Upper lobe of left lung (tissue), 6 donors: ENCODE measurements around the gene SF3A1. TPM values are rescaled to one million over a fixed set of nuclear protein-coding genes. Genes with fewer than 3 reads are reported as not detected.

ENCODE experiments used
- ATAC-seq, 2 donors: fragments of 200-7000 bp; cut with Tn5 transposase; one replicate each; pipeline ENCODE4 v1.9.1; 2022; ENCODE audit warnings: mild to moderate bottlenecking in 2 of 2, moderate library complexity in 2 of 2; ENCODE audit not compliant: low FRiP score in 2 of 2
- DNase-seq, 2 donors: peaks; one replicate each; pipeline ENCODE4 v3.0.0-alpha.2; 2019 to 2020
- H3K27ac ChIP-seq, 4 donors: fragments of 200-600 bp; sonication (generic); one replicate each; pipeline ENCODE4 v1.5.1; 2016 to 2019
- H3K27me3 ChIP-seq, 4 donors: fragments of 200-600 bp; sonication (generic); one replicate each; pipeline ENCODE4 v1.5.1; 2017 to 2019
- H3K36me3 ChIP-seq, 4 donors: fragments of 200-600 bp; sonication (generic); one replicate each; pipeline ENCODE4 v1.5.1; 2016 to 2019
- H3K4me1 ChIP-seq, 4 donors: fragments of 200-600 bp; sonication (generic); one replicate each; pipeline ENCODE4 v1.5.1; 2018 to 2019
- H3K4me3 ChIP-seq, 4 donors: fragments of 200-600 bp; sonication (generic); one replicate each; pipeline ENCODE4 v1.5.1; 2017 to 2019; ENCODE audit warnings: mild to moderate bottlenecking in 2 of 4, moderate library complexity in 1 of 4
- H3K9me3 ChIP-seq, 4 donors: fragments of 200-600 bp; sonication (generic); one replicate each; pipeline ENCODE4 v1.5.1; 2018 to 2019
- CTCF ChIP-seq, 6 experiments: fragments of 450-650 bp in 4 of 6; fragments of 200-600 bp in 2 of 6; sonication (generic) in 2 of 6; IDR thresholded peaks; one replicate each; pipeline ENCODE4 v1.5.1; 2016 to 2019; ENCODE audit warnings: antibody characterized with exemption in 6 of 6
- EP300 ChIP-seq, 4 donors: sonication (generic); formaldehyde crosslinking; IDR thresholded peaks; one replicate each; pipeline ENCODE4 v1.5.1; 2017; ENCODE audit warnings: antibody characterized with exemption in 4 of 4, control low read depth in 2 of 4
- POLR2A ChIP-seq, 4 donors: fragments of 450-650 bp; IDR thresholded peaks; one replicate each; pipeline ENCODE4 v1.5.1; 2016 to 2017; ENCODE audit warnings: antibody characterized with exemption in 4 of 4, mild to moderate bottlenecking in 2 of 4
- POLR2AphosphoS5 ChIP-seq, 2 donors: sonication (generic); formaldehyde crosslinking; IDR thresholded peaks; one replicate each; pipeline ENCODE4 v1.5.1; 2017; ENCODE audit warnings: antibody characterized with exemption in 2 of 2
- WGBS, 2 donors: methylation state at CpG; one replicate each; pipeline ENCODE4 v1.1.5; 2017 to 2018; 5-methylcytosine and 5-hydroxymethylcytosine counted together
- total RNA-seq, 6 donors: library from RNA; depleted of rRNA in 4 of 6; stranded (reverse); fragments of >200 nt in 4 of 6; gene quantifications; one replicate each; pipeline versions ENCODE4 v1.1.0 to v1.2.1, GENCODE V29; 2016 to 2021
- donor health status: DM: no; HTN: no; CAD: no; lungs with moderate emphysema.
- donor health status: DM: no; HTN: yes; CAD: no; lungs with severe emphysema.

Gene SF3A1
- total RNA-seq, 6 donors from 2014 or later: 89.1 to 204 (median 138) TPM

DNA sequence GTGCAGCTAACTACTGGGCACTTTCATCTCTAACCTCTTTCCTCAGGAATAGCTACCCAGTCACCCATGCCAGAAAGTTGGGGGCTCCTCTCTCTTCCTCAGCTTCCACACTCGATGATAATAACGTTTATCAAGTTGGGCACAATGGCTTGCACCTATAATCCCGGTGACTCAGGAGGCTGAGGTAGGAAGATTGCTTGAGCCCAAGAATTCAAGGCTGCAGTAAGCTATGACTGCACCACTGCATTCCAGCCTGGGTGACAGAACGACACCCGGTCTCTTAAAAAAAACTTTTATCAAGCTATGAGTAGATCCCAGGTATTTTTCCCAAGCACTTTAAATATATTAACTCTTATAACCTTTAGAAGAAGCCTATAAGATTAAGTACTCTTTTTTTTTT lies 2.0 kb downstream of the SF3A1 start:
- no peak for ATAC-seq
- peaks cover 30 to 51% (median 38%) of the 10 kb centered on the region in 4 donors for H3K4me1 ChIP-seq
- no peaks in the 10 kb centered on the region for H3K9me3 ChIP-seq
- TF ChIP-seq POLR2A (IDR thresholded peaks at IDR 0.05) (no peak), POLR2AphosphoS5 (IDR thresholded peaks at IDR 0.05) (no peak)
- peaks cover 10 to 38% (median 31%) of the 10 kb centered on the region in 4 donors for H3K36me3 ChIP-seq
- DNase-seq: no peak
- peak overlapping the region in 3 of 4 donors; percentile 23 to 98 (median 48) for H3K27ac ChIP-seq
- peak overlapping the region in 1 of 4 donors; percentile 80 for H3K4me3 ChIP-seq
- 64 to 65% methylated on average over 5 of the region's 5 CpGs for WGBS, 2 donors
- H3K27me3 ChIP-seq: no peaks in the 10 kb centered on the region

- Histone ChIP-seq H3K4me3 (no peak overlapping the region), H3K27me3 (no peaks in the 10 kb centered on the region), H3K4me1 (peaks cover 29 to 55% (median 35%) of the 10 kb centered on the region in 4 donors), H3K9me3 (no peaks in the 10 kb centered on the region), H3K27ac (peak overlapping the region in 1 of 4 donors; percentile 44), H3K36me3 (peaks cover 10 to 70% (median 61%) of the 10 kb centered on the region in 4 donors)
- TF ChIP-seq CTCF (IDR thresholded peaks at IDR 0.05): no peak
- TF ChIP-seq POLR2AphosphoS5 (IDR thresholded peaks at IDR 0.05): no peak
- no peak for TF ChIP-seq POLR2A (IDR thresholded peaks at IDR 0.05)
- no peak for TF ChIP-seq EP300 (IDR thresholded peaks at IDR 0.05)
- no peak for ATAC-seq
- DNase-seq: no peak
- WGBS, 2 donors: 97 to 98% methylated on average over 3 of the region's 3 CpGs
Measured at GRCh38 chr22:30351226-30351625, 5.5 kb downstream of the SF3A1 start.

DNA sequence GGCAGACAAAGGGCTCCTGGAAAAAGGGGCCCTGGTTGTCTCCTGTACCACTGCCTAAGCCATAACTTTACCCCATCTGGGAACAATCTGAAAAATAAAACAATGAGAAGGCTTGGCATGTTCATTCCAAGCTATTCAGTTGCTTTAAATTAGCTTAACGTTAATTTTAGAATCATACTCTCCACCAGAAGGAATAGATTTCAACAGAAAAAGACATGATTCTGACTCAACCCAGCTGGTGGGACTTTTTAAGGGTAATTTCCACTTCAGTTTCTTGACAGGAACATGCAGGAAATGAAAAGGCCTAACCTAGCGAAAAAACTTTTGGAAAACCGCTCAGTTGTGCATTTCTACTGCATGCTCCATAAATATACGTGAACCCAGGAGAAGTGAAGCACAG lies 7.9 kb downstream of the SF3A1 start:
- peaks cover 7 to 32% (median 12%) of the 10 kb centered on the region in 4 donors for H3K4me1 ChIP-seq
- H3K27me3 ChIP-seq: no peaks in the 10 kb centered on the region
- DNase-seq: no peak
- H3K36me3 ChIP-seq: peaks cover 34 to 94% (median 85%) of the 10 kb centered on the region in 4 donors
- peak overlapping the region in 1 of 4 donors; percentile 59 for H3K27ac ChIP-seq
- 77 to 81% methylated on average over 4 of the region's 4 CpGs for WGBS, 2 donors
- no peak for ATAC-seq
- H3K4me3 ChIP-seq: no peak overlapping the region
- no peaks in the 10 kb centered on the region for H3K9me3 ChIP-seq
- TF ChIP-seq POLR2AphosphoS5 (IDR thresholded peaks at IDR 0.05) (no peak), POLR2A (IDR thresholded peaks at IDR 0.05) (no peak), CTCF (IDR thresholded peaks at IDR 0.05) (no peak), EP300 (IDR thresholded peaks at IDR 0.05) (no peak)

DNA sequence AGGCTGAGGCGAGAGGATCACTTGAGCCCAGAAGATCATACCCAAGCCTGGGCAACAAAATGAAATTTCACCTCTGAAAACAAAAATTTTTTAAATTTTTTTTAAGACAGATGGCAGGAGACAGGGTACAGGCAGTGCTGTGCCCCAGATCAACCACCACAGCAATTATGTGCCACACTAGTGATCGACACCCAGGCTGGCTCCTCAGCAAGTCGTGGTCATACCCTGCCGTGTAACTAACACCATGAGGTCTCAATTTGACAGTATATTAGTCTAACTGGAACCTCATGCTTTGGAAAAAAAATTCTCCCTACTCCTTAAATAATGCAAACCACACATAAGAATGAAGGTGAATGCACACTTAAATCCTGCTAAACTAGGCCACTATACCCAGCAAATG lies 8.3 kb downstream of the SF3A1 start:
- TF ChIP-seq CTCF (IDR thresholded peaks at IDR 0.05) (no peak), POLR2A (IDR thresholded peaks at IDR 0.05) (no peak), EP300 (IDR thresholded peaks at IDR 0.05) (no peak), POLR2AphosphoS5 (IDR thresholded peaks at IDR 0.05) (no peak)
- Histone ChIP-seq H3K27ac (peak overlapping the region in 2 of 4 donors; percentile 44 to 59), H3K27me3 (no peaks in the 10 kb centered on the region), H3K36me3 (peaks cover 38 to 95% (median 89%) of the 10 kb centered on the region in 4 donors), H3K4me3 (no peak overlapping the region), H3K4me1 (peaks cover 4 to 28% (median 8%) of the 10 kb centered on the region in 4 donors), H3K9me3 (no peaks in the 10 kb centered on the region)
- DNase-seq (no peak), ATAC-seq (no peak)
- WGBS, 2 donors: 79 to 88% methylated on average over 4 of the region's 4 CpGs

DNA sequence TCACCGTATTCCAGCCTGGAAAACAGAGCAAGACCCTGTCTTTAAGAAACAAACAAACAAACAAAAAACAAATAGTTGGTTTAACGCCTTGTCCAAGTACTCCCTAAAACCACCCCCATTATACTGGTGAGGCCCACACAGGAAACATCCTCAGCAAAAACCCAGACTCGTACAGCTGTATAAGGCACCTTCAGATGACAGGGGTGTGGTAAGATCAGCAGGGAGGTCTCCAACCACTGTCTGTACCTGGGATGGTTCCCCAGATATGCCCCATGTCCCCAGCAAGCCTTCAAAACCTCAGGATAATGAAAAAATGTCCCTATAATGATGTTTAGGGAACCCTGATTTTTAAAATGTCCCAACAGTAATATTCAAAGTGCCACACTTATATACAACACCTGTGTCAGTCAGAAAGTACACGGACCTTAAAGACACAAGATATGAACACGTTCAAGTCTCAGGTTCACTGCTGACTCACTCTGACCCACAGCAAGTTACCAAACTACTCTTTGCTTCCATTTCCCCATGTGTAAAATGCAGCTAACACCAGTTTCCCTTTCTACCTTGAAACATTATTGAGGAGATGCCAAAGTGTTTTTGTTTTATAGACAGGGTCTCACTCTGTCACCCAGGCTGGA lies 9.3 kb downstream of the SF3A1 start:
- no peak overlapping the region for H3K4me3 ChIP-seq
- H3K4me1 ChIP-seq: peaks cover 0 to 21% (median 7%) of the 10 kb centered on the region in 4 donors
- no peaks in the 10 kb centered on the region for H3K9me3 ChIP-seq
- TF ChIP-seq POLR2A (IDR thresholded peaks at IDR 0.05): no peak
- TF ChIP-seq CTCF (IDR thresholded peaks at IDR 0.05): no peak
- no peak for TF ChIP-seq POLR2AphosphoS5 (IDR thresholded peaks at IDR 0.05)
- TF ChIP-seq EP300 (IDR thresholded peaks at IDR 0.05): no peak
- ATAC-seq (no peak), DNase-seq (no peak)
- H3K27me3 ChIP-seq: no peaks in the 10 kb centered on the region
- H3K27ac ChIP-seq: peak overlapping the region in 2 of 4 donors; percentile 44 to 59
- H3K36me3 ChIP-seq: peaks cover 45 to 98% (median 93%) of the 10 kb centered on the region in 4 donors
- WGBS, 2 donors: 64 to 74% methylated on average over 5 of the region's 5 CpGs
